Brain microvascular endothelial cell (primary cell): ENCODE results near the gene NKX1-1.

Experiments used
- DNase-seq: peaks from one replicate; pipeline ENCODE4 v3.0.0-alpha.2; 2020
- H3K27ac ChIP-seq: fragments of 250-450 bp; sonication (Bioruptor Pico); 2 replicates; pipeline ENCODE4 v1.5.1; 2020; ENCODE audit warnings: mild to moderate bottlenecking, moderate library complexity
- H3K27me3 ChIP-seq: fragments of 250-450 bp; sonication (Bioruptor Pico); replicated peaks from 2 replicates; pipeline ENCODE4 v1.5.1; 2020; ENCODE audit warnings: mild to moderate bottlenecking
- H3K36me3 ChIP-seq: fragments of 250-450 bp; sonication (Bioruptor Pico); replicated peaks from 2 replicates; pipeline ENCODE4 v1.5.1; 2020; ENCODE audit warnings: mild to moderate bottlenecking
- H3K4me3 ChIP-seq: 2 replicates; pipeline ENCODE4 v1.5.1; 2011; ENCODE audit warnings: low read depth, mild to moderate bottlenecking, control low read depth, low read length, moderate library complexity
- CTCF ChIP-seq: IDR thresholded peaks from 2 replicates; pipeline ENCODE4 v1.5.1; 2011; ENCODE audit warnings: low read depth, mild to moderate bottlenecking, moderate library complexity, low read length, control low read depth, inconsistent platforms; ENCODE audit errors: missing control alignments
- in situ Hi-C: cut with HindIII; loops from 2 replicates; pipeline ENCODE4 v1.10.0; 2017; ENCODE audit warnings: low sequenced_read_pairs, low pct_ligation_motif_present

NKX1-1 gene

GRCh38 chr4:1409491-1410425 is 3.5 kb upstream of the NKX1-1 start:
- Histone ChIP-seq H3K36me3 (no peaks in the 10 kb centered on the region), H3K27me3 (peaks cover 56% of the 10 kb centered on the region), H3K27ac (no peak overlapping the region), H3K4me3 (no peak overlapping the region)
- in situ Hi-C loops, result no loop called here
- no peak for TF ChIP-seq CTCF
- no peak for DNase-seq

GRCh38 chr4:1409079-1409478 is 2.8 kb upstream of the NKX1-1 start:
- Histone ChIP-seq H3K27ac (no peak overlapping the region), H3K27me3 (peaks cover 63% of the 10 kb centered on the region), H3K4me3 (no peak overlapping the region), H3K36me3 (no peaks in the 10 kb centered on the region)
- DNase-seq, result no peak
- in situ Hi-C loops, result no loop called here
- no peak for TF ChIP-seq CTCF

- Histone ChIP-seq H3K4me3 (no peak overlapping the region), H3K27ac (no peak overlapping the region), H3K27me3 (peaks cover 64% of the 10 kb centered on the region), H3K36me3 (no peaks in the 10 kb centered on the region)
- no peak for TF ChIP-seq CTCF
- DNase-seq, result no peak
- in situ Hi-C loops, result no loop called here
Observed at GRCh38 chr4:1408418-1408817, 2.2 kb upstream of the NKX1-1 start.

- no peak for DNase-seq
- Histone ChIP-seq H3K27ac (no peak overlapping the region), H3K27me3 (peaks cover 64% of the 10 kb centered on the region), H3K4me3 (no peak overlapping the region), H3K36me3 (no peaks in the 10 kb centered on the region)
- no peak for TF ChIP-seq CTCF
- in situ Hi-C loops, result no loop called here
Observed at GRCh38 chr4:1407657-1408333, 1.6 kb upstream of the NKX1-1 start.

- H3K27ac ChIP-seq, result no peak overlapping the region
Observed at GRCh38 chr4:1406981-1407656, 877 bp upstream of the NKX1-1 start.

More at GRCh38 chr4:1406981-1407656, 877 bp upstream of the NKX1-1 start:
- no peak for TF ChIP-seq CTCF
- in situ Hi-C loops, result no loop called here
- Histone ChIP-seq H3K4me3 (no peak overlapping the region), H3K36me3 (no peaks in the 10 kb centered on the region), H3K27me3 (peaks cover 69% of the 10 kb centered on the region)
- DNase-seq, result no peak
